Measurements from ENCODE around the gene EHMT2. TPM values are rescaled to one million over a fixed set of nuclear protein-coding genes. Genes with fewer than 3 reads are reported as not detected.
A peak's percentile ranks its signal among the peaks of the same experiment; 100 is the strongest.

The EHMT2 gene
- total RNA-seq, 1 donor from 2014 or later = 46.0 TPM

DNA sequence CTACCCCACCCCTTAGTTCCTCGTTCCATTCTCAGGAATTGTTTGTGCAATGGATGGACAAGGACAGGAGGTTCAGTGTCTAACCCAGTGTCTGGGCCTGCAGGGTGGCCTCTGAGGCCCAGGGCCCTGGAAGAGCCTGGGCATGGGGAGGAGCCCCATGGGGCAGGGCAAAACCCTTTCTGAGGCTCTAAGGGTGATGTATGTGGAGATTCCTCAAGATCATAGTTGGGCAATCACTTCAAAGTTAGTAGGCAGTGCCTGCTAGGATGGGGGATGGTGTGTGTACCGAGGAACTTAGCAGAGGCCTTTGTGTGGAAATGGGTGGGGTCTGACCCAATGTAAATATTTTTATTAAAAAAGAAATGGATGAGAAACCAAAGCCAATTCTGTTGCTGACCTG is 23.3 kb upstream of the EHMT2 start:
- no peak overlapping the region for H3K4me3 ChIP-seq
- no peak for DNase-seq
- H3K9me3 ChIP-seq = no peaks in the 10 kb centered on the region
- H3K27ac ChIP-seq = peak overlapping the region; percentile 67
- H3K27me3 ChIP-seq (ENCODE audit: low read depth) = no peaks in the 10 kb centered on the region
- ATAC-seq = peak; percentile 80 to 89
- intact Hi-C loops (cut with DNase I) = no loop called here
- H3K36me3 ChIP-seq = no peaks in the 10 kb centered on the region
- peaks cover 20% of the 10 kb centered on the region for H3K4me1 ChIP-seq
- TF ChIP-seq, protein P1, sequence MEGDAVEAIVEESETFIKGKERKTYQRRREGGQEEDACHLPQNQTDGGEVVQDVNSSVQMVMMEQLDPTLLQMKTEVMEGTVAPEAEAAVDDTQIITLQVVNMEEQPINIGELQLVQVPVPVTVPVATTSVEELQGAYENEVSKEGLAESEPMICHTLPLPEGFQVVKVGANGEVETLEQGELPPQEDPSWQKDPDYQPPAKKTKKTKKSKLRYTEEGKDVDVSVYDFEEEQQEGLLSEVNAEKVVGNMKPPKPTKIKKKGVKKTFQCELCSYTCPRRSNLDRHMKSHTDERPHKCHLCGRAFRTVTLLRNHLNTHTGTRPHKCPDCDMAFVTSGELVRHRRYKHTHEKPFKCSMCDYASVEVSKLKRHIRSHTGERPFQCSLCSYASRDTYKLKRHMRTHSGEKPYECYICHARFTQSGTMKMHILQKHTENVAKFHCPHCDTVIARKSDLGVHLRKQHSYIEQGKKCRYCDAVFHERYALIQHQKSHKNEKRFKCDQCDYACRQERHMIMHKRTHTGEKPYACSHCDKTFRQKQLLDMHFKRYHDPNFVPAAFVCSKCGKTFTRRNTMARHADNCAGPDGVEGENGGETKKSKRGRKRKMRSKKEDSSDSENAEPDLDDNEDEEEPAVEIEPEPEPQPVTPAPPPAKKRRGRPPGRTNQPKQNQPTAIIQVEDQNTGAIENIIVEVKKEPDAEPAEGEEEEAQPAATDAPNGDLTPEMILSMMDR (IDR thresholded peaks at IDR 0.05) = no peak

DNA sequence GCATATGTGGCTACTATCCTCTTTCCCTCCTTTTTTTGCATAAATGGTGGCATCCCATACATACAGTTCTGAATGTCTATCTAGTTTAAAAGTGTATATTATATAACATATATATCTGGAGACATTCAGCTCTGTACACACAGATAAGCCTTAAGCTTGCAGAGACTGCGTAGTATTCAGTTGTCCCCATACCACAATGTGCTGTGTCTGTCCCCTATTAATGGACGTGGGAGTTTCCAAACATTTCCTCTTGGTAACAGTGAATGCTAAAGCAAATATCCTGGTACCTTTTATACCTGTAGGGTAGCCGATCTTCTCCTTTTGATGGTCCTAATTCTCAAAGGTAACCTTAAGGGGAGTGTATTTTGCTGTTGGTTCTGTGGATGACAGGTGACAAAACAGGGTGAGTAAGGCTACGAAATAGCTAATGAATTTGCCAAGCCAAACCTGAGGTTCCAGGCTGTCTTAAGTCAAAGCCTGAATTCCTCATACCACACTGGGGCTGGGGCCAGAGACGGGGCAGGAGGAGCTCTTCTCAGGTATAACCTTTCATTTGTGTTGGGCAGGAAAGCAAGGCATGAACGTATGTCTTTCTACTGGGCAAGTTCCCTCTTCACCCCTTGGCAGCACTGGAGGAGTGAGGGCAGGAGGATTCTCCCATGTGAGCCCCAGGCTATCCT is 22.3 kb upstream of the EHMT2 start:
- Histone ChIP-seq H3K27me3 (ENCODE audit: low read depth) (no peaks in the 10 kb centered on the region), H3K4me1 (peaks cover 20% of the 10 kb centered on the region), H3K9me3 (no peaks in the 10 kb centered on the region), H3K4me3 (no peak overlapping the region), H3K27ac (peak overlapping the region; percentile 67), H3K36me3 (no peaks in the 10 kb centered on the region)
- TF ChIP-seq, protein P1 (IDR thresholded peaks at IDR 0.05) = no peak
- no peak for ATAC-seq
- intact Hi-C loops (cut with DNase I) = no loop called here
- no peak for DNase-seq

DNA sequence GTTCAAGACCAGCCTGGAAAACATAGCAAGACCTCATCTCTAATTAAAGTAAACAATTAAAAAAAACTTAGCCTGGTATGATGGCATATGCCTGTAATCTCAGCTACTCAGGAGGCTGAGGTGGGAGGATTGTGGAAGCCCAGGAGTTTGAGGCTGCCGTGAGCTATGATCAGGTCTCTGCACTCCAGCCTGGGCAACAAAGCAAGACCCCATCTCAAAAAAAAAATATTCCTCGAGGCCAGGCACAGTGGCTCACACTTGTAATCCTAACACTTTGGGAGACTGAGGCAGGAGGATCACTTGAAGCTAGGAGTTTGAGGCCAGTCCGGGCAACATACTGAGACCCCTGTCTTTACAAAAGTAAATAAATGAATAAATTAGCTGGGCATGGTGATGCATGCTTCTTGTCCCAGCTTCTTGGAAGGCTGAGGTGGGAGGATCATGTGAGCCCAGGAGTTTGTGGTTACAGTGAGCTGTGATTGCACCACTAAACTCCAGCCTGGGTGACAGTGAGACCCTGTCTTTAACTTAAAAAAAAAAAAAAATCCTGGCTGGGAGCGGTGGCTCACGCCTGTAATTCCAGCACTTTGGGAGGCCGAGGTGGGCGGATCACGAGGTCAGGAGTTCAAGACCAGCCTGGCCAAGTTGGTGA is 20.7 kb upstream of the EHMT2 start:
- Histone ChIP-seq H3K4me3 (no peak overlapping the region), H3K27me3 (ENCODE audit: low read depth) (no peaks in the 10 kb centered on the region), H3K36me3 (no peaks in the 10 kb centered on the region), H3K27ac (no peak overlapping the region), H3K4me1 (peaks cover 20% of the 10 kb centered on the region), H3K9me3 (no peaks in the 10 kb centered on the region)
- DNase-seq = no peak
- no peak for ATAC-seq
- TF ChIP-seq, protein P1 (IDR thresholded peaks at IDR 0.05) = no peak
- intact Hi-C loops (cut with DNase I) = no loop called here

DNA sequence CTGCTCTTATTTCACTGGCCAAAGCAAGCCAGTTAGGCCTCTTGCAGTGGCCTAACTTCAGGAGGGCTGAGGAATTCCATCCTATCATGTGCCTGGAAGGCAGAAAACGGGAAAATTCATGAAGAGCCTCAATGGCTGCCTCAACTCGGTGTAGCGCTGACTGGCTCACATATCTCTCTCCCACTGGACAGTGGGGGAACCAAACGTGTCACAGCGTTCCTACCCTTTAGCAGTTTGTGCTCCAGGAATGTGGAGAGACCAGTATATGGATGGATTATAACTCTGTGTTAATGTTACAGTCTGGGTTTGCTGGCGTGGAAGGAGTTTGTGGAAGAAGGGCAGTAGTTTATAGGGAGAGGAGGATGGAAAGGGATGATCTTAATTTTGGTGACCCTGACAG is 18.3 kb upstream of the EHMT2 start:
- Histone ChIP-seq H3K36me3 (no peaks in the 10 kb centered on the region), H3K27me3 (ENCODE audit: low read depth) (no peaks in the 10 kb centered on the region), H3K9me3 (no peaks in the 10 kb centered on the region), H3K4me3 (no peak overlapping the region), H3K27ac (no peak overlapping the region), H3K4me1 (peaks cover 9% of the 10 kb centered on the region)
- ATAC-seq = no peak
- TF ChIP-seq, protein P1 (IDR thresholded peaks at IDR 0.05) = no peak
- DNase-seq = no peak
- intact Hi-C loops (cut with DNase I) = no loop called here

DNA sequence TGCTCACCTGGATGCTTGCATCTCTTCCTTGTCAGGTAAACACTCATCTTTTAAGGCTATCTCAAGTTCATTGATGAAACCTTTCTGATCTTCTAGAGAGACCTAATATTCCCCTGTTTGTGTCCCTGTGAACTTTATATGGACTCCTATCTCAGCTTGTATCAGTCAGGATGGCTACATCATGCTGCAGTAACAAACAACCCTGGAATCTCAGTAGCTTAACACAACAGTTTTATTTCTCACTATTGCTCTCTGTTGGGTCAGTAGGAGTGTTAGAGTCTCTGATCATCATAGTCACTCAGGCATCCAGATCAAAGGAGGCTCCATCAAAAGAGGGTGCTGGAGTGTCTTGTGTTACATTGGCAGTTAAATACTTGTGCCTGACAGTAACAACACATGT is 17.9 kb upstream of the EHMT2 start:
- Histone ChIP-seq H3K36me3 (no peaks in the 10 kb centered on the region), H3K4me3 (no peak overlapping the region), H3K27ac (no peak overlapping the region), H3K27me3 (ENCODE audit: low read depth) (no peaks in the 10 kb centered on the region), H3K4me1 (peaks cover 5% of the 10 kb centered on the region), H3K9me3 (no peaks in the 10 kb centered on the region)
- intact Hi-C loops (cut with DNase I) = no loop called here
- DNase-seq = no peak
- TF ChIP-seq, protein P1 (IDR thresholded peaks at IDR 0.05) = no peak
- no peak for ATAC-seq

Data from lower lobe of right lung (tissue), 2 donors.